Measurements from ENCODE around the gene ANKS1B. TPM values are rescaled to one million over a fixed set of nuclear protein-coding genes. Genes with fewer than 3 reads are reported as not detected.
"Not testable (repeated sequence)": the region's sequence is repeated elsewhere in the genome, so short reads cannot be mapped to it uniquely, and the experiment has no call there.

ANKS1B gene
- total RNA-seq, 2 experiments from 2014 or later, result not detected

DNA sequence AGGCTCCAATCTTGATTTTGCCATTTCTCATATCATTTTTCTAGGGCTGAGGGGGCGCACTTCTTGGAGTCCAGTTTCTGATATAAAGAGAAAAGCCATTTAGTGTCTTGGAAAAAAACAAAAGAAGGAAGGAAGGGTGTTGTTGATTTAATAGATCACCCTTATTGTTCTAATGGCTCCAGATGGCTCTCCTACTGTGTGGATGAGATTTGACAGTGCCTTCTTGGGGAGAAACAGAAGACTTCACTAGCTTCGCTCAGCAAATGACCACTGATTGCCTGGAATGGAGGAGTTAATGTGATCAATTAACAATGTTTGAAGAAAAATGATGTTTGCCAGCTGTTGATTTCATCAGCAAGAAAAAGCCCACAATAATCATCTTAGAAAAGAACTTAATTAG is 1123.5 kb downstream of the ANKS1B start:
- DNase-seq, result no peak
- Mint-ChIP-seq H3K4me3 (no peak overlapping the region), H3K27ac (no peak overlapping the region), H3K4me1 (ENCODE audit: low read depth) (no peaks in the 10 kb centered on the region), H3K27me3 (ENCODE audit: low read depth) (peaks cover 3% of the 10 kb centered on the region), H3K36me3 (ENCODE audit: low read depth) (no peaks in the 10 kb centered on the region), H3K9me3 (no peaks in the 10 kb centered on the region)
- CTCF ChIA-PET, result interaction anchor here (0.8 kb wide), 1 partner anchor 11 kb away, joined by 3 read pairs; no protein-coding TSS in a partner anchor
- intact Hi-C loops (cut with micrococcal nuclease), result no loop called here

GRCh38 chr12:98856897-98857540 is 1127.7 kb downstream of the ANKS1B start:
- no peak overlapping the region for H3K4me3 Mint-ChIP-seq
- intact Hi-C loops (cut with micrococcal nuclease), result no loop called here
- H3K27me3 Mint-ChIP-seq (ENCODE audit: low read depth), result no peaks in the 10 kb centered on the region
- H3K27ac Mint-ChIP-seq, result no peak overlapping the region
- H3K4me1 Mint-ChIP-seq (ENCODE audit: low read depth), result no peaks in the 10 kb centered on the region
- no peaks in the 10 kb centered on the region for H3K9me3 Mint-ChIP-seq
- no peaks in the 10 kb centered on the region for H3K36me3 Mint-ChIP-seq (ENCODE audit: low read depth)
- CTCF ChIA-PET, result interaction anchor here (1.6 kb wide), 1 partner anchor 13 kb away, joined by 5 read pairs; no protein-coding TSS in a partner anchor
- DNase-seq, result no peak

GRCh38 chr12:98852181-98852580 is 1132.6 kb downstream of the ANKS1B start:
- H3K4me3 Mint-ChIP-seq, result no peak overlapping the region
- no peaks in the 10 kb centered on the region for H3K9me3 Mint-ChIP-seq
- no peak for DNase-seq
- intact Hi-C loops (cut with micrococcal nuclease), result no loop called here
- H3K4me1 Mint-ChIP-seq (ENCODE audit: low read depth), result no peaks in the 10 kb centered on the region
- no peaks in the 10 kb centered on the region for H3K36me3 Mint-ChIP-seq (ENCODE audit: low read depth)
- H3K27ac Mint-ChIP-seq, result no peak overlapping the region
- peaks cover 5% of the 10 kb centered on the region for H3K27me3 Mint-ChIP-seq (ENCODE audit: low read depth)
- CTCF ChIA-PET, result no interaction called here

DNA sequence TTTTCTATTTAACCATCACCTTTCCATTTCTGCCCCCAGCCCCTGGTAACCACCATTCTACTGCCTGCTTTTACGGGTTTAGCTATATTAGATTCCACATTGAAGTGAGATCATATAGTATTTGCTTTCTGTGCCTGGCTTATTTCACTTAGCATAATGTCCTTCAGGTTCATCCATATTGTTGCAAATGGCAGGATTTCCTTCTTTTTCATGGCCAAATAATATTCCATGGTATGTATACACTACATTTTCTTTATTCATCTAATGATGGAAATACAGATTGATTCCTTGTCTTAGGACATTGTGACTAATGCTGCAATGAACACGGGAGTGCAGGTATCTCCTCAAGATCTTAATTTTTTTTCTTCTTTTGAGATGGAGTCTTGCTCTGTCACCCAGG is 1137.5 kb downstream of the ANKS1B start:
- CTCF ChIA-PET, result interaction anchor here (1.2 kb wide), 1 partner anchor 53 kb away, joined by 4 read pairs; no protein-coding TSS in a partner anchor
- no peak overlapping the region for H3K4me3 Mint-ChIP-seq
- DNase-seq, result no peak
- no peaks in the 10 kb centered on the region for H3K4me1 Mint-ChIP-seq (ENCODE audit: low read depth)
- intact Hi-C loops (cut with micrococcal nuclease), result no loop called here
- no peaks in the 10 kb centered on the region for H3K9me3 Mint-ChIP-seq
- no peak overlapping the region for H3K27ac Mint-ChIP-seq
- no peaks in the 10 kb centered on the region for H3K36me3 Mint-ChIP-seq (ENCODE audit: low read depth)
- H3K27me3 Mint-ChIP-seq (ENCODE audit: low read depth), result peaks cover 10% of the 10 kb centered on the region

- H3K9me3 Mint-ChIP-seq, result no peaks in the 10 kb centered on the region
- CTCF ChIA-PET, result interaction anchor here (0.7 kb wide), 1 partner anchor 27 kb away, joined by 3 read pairs; no protein-coding TSS in a partner anchor
Measured at GRCh38 chr12:98845957-98846356, 1138.8 kb downstream of the ANKS1B start.

GRCh38 chr12:98840325-98840724 is 1144.4 kb downstream of the ANKS1B start:
- Mint-ChIP-seq H3K27ac (no peak overlapping the region), H3K4me1 (ENCODE audit: low read depth) (no peaks in the 10 kb centered on the region)
- CTCF ChIA-PET, result no interaction called here

More at GRCh38 chr12:98845957-98846356, 1138.8 kb downstream of the ANKS1B start:
- Mint-ChIP-seq H3K27me3 (ENCODE audit: low read depth) (peaks cover 8% of the 10 kb centered on the region), H3K36me3 (ENCODE audit: low read depth) (no peaks in the 10 kb centered on the region), H3K4me3 (no peak overlapping the region), H3K4me1 (ENCODE audit: low read depth) (no peaks in the 10 kb centered on the region), H3K27ac (no peak overlapping the region)
- intact Hi-C loops (cut with micrococcal nuclease), result no loop called here
- no peak for DNase-seq

DNA sequence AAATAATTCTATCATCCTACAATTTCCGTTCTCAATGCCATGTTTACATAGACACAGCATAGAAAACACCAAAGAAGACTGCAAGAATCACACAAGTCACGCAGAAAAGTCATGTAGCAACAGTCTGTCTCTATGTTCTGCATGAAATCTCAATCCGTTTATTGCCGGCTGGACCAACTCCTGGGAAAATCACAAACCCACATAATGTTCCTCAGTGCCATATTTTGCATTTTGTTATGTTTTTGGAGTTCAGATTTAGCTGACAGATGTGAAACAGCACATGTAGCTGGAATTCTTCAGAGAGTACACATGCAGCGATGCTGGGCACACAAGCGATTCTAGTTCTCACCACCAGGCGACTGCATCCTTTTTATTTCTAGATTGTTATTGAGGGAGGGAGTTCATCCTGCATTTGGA is 1146.5 kb downstream of the ANKS1B start:
- intact Hi-C loops (cut with micrococcal nuclease), result no loop called here
- no peaks in the 10 kb centered on the region for H3K9me3 Mint-ChIP-seq
- H3K27me3 Mint-ChIP-seq (ENCODE audit: low read depth), result peaks cover 28% of the 10 kb centered on the region
- no peaks in the 10 kb centered on the region for H3K36me3 Mint-ChIP-seq (ENCODE audit: low read depth)
- no peak for DNase-seq
- no peak overlapping the region for H3K4me3 Mint-ChIP-seq
- CTCF ChIA-PET, result interaction anchor here (0.8 to 1.0 kb wide), 2 partner anchors 13 to 29 kb away, joined by 3 read pairs; no protein-coding TSS in a partner anchor
- H3K27ac Mint-ChIP-seq, result no peak overlapping the region
- no peaks in the 10 kb centered on the region for H3K4me1 Mint-ChIP-seq (ENCODE audit: low read depth)

More at GRCh38 chr12:98840325-98840724, 1144.4 kb downstream of the ANKS1B start:
- intact Hi-C loops (cut with micrococcal nuclease), result no loop called here
- H3K27me3 Mint-ChIP-seq (ENCODE audit: low read depth), result peaks cover 23% of the 10 kb centered on the region
- H3K36me3 Mint-ChIP-seq (ENCODE audit: low read depth), result no peaks in the 10 kb centered on the region
- no peak overlapping the region for H3K4me3 Mint-ChIP-seq
- DNase-seq, result no peak
- no peaks in the 10 kb centered on the region for H3K9me3 Mint-ChIP-seq

- H3K4me3 Mint-ChIP-seq; intact Hi-C loops (cut with micrococcal nuclease); CTCF ChIA-PET; DNase-seq; H3K27ac Mint-ChIP-seq; H3K9me3 Mint-ChIP-seq; H3K36me3 Mint-ChIP-seq (ENCODE audit: low read depth); H3K4me1 Mint-ChIP-seq (ENCODE audit: low read depth): not testable (repeated sequence)
- peaks cover 23% of the 10 kb centered on the region for H3K27me3 Mint-ChIP-seq (ENCODE audit: low read depth)
Measured at GRCh38 chr12:98837134-98837752, 1147.5 kb downstream of the ANKS1B start.

GRCh38 chr12:98830657-98831056 is 1154.1 kb downstream of the ANKS1B start:
- CTCF ChIA-PET, result no interaction called here
- H3K27ac Mint-ChIP-seq, result no peak overlapping the region
- peaks cover 5% of the 10 kb centered on the region for H3K27me3 Mint-ChIP-seq (ENCODE audit: low read depth)
- H3K36me3 Mint-ChIP-seq (ENCODE audit: low read depth), result no peaks in the 10 kb centered on the region
- intact Hi-C loops (cut with micrococcal nuclease), result no loop called here
- H3K4me3 Mint-ChIP-seq, result no peak overlapping the region
- H3K9me3 Mint-ChIP-seq, result no peaks in the 10 kb centered on the region
- no peaks in the 10 kb centered on the region for H3K4me1 Mint-ChIP-seq (ENCODE audit: low read depth)
- no peak for DNase-seq

DNA sequence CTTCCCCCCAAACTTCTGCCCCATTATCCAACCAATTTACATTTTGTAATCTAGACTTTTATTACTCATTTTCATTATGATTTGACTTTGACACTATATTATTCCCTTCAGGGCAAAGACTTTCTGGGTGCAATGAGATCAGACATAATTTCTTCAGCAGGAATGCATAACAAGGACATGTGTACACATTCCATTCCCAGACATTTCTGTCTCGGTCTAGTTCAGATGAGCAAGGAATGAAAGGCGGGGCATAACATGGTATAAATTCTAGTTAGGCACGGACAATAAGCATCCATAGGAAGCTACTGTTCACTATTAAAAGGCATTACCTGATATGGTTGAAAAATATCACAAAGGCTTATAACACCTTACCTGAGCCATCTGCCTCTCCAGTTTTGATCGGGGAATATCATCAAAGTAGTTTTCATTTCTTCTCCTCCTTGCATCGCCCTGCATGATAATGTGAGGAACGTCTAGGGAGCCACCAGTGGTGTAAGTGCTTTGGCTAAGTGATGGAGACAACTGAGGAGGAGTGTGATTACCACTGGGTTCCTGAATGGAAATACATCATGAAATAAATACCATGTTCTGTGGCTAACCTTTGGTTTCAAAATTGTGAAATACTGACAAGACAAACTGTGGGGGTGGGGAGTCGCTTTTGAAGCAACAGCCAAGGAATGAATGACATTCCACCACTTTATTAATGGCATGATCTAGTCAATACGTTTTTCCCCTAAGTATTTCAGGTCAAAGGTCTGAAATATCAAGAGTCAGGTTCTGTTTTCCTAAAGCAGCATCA is 1155.7 kb downstream of the ANKS1B start:
- H3K27ac Mint-ChIP-seq, result no peak overlapping the region
- no peaks in the 10 kb centered on the region for H3K9me3 Mint-ChIP-seq
- no peaks in the 10 kb centered on the region for H3K36me3 Mint-ChIP-seq (ENCODE audit: low read depth)
- no peaks in the 10 kb centered on the region for H3K4me1 Mint-ChIP-seq (ENCODE audit: low read depth)
- no peak overlapping the region for H3K4me3 Mint-ChIP-seq
- DNase-seq, result no peak
- intact Hi-C loops (cut with micrococcal nuclease), result no loop called here
- H3K27me3 Mint-ChIP-seq (ENCODE audit: low read depth), result peaks cover 4% of the 10 kb centered on the region
- CTCF ChIA-PET, result no interaction called here

- H3K27ac Mint-ChIP-seq, result no peak overlapping the region
- H3K4me1 Mint-ChIP-seq (ENCODE audit: low read depth), result no peaks in the 10 kb centered on the region
- DNase-seq, result no peak
- intact Hi-C loops (cut with micrococcal nuclease), result no loop called here
- H3K9me3 Mint-ChIP-seq, result no peaks in the 10 kb centered on the region
- H3K27me3 Mint-ChIP-seq (ENCODE audit: low read depth), result peaks cover 6% of the 10 kb centered on the region
- no peaks in the 10 kb centered on the region for H3K36me3 Mint-ChIP-seq (ENCODE audit: low read depth)
- H3K4me3 Mint-ChIP-seq, result no peak overlapping the region
- CTCF ChIA-PET, result no interaction called here
Measured at GRCh38 chr12:98823012-98823411, 1161.7 kb downstream of the ANKS1B start.

DNA sequence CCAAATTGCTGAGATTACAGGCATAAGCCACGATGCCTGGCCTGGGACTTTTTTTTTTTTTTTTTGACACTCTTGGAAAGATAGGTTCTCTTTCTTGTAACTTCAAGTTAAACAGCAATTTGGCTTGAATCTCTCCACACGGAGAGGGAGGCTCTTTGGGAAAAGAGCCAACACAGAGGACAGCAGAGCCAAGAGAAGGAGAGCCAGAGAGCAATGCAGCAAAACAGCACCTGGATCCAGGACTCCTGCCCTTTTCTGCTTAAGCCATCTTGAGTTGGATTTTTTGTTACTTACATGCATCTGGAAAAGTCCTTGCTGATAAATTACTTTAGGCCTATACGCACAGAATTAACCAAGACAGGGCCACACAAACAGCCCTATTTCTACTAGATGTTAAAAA is 1162.9 kb downstream of the ANKS1B start:
- H3K4me3 Mint-ChIP-seq, result no peak overlapping the region
- DNase-seq, result no peak
- peaks cover 10% of the 10 kb centered on the region for H3K27me3 Mint-ChIP-seq (ENCODE audit: low read depth)
- intact Hi-C loops (cut with micrococcal nuclease), result no loop called here
- H3K27ac Mint-ChIP-seq, result no peak overlapping the region
- H3K36me3 Mint-ChIP-seq (ENCODE audit: low read depth), result no peaks in the 10 kb centered on the region
- H3K9me3 Mint-ChIP-seq, result no peaks in the 10 kb centered on the region
- no peaks in the 10 kb centered on the region for H3K4me1 Mint-ChIP-seq (ENCODE audit: low read depth)
- CTCF ChIA-PET, result no interaction called here

Measured in activated naive CD4-positive, alpha-beta T cell treated with anti-CD3 and anti-CD28 coated beads for 36 hours (primary cell).